ENCODE results near the gene TSPAN11. TPM values are rescaled to one million over a fixed set of nuclear protein-coding genes. Genes with fewer than 3 reads are reported as not detected.

Gene TSPAN11
- total and polyA plus RNA-seq, 2 experiments from 2014 or later, result 2.1 to 6.0 TPM

DNA sequence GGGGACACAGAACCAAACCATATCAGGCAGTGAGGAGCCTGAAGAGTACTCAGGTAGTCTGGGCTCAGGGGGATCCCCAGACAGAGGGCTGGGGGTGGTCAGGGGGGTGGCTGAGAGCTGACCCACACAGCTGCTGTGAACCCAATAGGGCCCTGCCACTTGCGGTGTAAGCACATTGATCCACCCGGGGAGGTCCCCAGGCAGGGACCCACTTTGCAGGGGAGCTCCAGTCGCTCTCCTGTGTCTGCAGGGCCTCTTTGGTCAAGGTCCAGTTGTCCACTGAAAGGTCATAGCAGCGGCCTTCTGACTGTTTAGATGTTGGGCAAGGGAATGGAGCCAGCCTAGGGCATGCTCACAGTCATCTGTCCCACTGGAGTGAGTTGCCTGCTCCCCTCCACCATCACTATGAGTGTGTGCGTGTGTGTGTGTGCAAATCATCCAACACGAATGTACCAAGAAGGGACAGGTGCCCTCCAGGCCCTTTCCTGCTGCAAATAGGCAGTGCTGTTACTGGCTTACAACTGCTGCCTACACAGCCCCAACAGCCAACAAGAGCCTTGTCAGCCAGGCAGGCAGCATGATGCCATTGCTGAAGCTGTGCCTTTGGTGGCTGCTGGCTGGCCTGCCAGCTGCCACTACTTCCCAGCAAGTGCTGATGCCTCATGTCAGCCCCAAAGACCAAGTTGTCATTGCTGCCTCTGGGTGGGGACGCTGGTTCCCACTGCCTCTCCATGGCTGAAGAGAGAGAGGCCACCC lies 71.3 kb downstream of the TSPAN11 start:
- H3K9me2 ChIP-seq (ENCODE audit: insufficient read depth), result no peaks in the 10 kb centered on the region
- TF ChIP-seq CREB1 (CRISPR knock-in tag; IDR thresholded peaks at IDR 0.05; ENCODE audit: low read depth) (no peak), ZNF114 (CRISPR knock-in tag; IDR thresholded peaks at IDR 0.05) (no peak)
- TF ChIP-seq, protein P1, sequence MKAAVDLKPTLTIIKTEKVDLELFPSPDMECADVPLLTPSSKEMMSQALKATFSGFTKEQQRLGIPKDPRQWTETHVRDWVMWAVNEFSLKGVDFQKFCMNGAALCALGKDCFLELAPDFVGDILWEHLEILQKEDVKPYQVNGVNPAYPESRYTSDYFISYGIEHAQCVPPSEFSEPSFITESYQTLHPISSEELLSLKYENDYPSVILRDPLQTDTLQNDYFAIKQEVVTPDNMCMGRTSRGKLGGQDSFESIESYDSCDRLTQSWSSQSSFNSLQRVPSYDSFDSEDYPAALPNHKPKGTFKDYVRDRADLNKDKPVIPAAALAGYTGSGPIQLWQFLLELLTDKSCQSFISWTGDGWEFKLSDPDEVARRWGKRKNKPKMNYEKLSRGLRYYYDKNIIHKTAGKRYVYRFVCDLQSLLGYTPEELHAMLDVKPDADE (IDR thresholded peaks at IDR 0.05), result no peak
- H3K4me3 Mint-ChIP-seq, result no peak overlapping the region
- DNase-seq (ENCODE audit: low spot score) (no peak), ATAC-seq (no peak)
- H3K27ac ChIP-seq (ENCODE audit: low read depth), result no peak overlapping the region
- H3K4me1 Mint-ChIP-seq, result peaks cover 14% of the 10 kb centered on the region; the same call in 2 of the 3 replicates
- H3K79me2 ChIP-seq (replicated peaks; ENCODE audit: insufficient read depth), result no peaks in the 10 kb centered on the region
- no peak overlapping the region for H2AFZ ChIP-seq
- H3F3A ChIP-seq (replicated peaks; ENCODE audit: low read depth), result no peaks in the 10 kb centered on the region
- no peaks in the 10 kb centered on the region for H3K9me3 Mint-ChIP-seq
- no peaks in the 10 kb centered on the region for H4K20me1 ChIP-seq (replicated peaks; ENCODE audit: insufficient read depth)
- peaks cover 14% of the 10 kb centered on the region for H3K27me3 Mint-ChIP-seq (ENCODE audit: insufficient read depth, low read depth, poor library complexity)
- H3K36me3 ChIP-seq (ENCODE audit: insufficient read depth), result no peaks in the 10 kb centered on the region
- no peak overlapping the region for H3K4me2 ChIP-seq
- H3K4me1 ChIP-seq (ENCODE audit: insufficient read depth), result no peaks in the 10 kb centered on the region
- H3K4me3 ChIP-seq, result no peak overlapping the region
- no peaks in the 10 kb centered on the region for H3K27me3 ChIP-seq (ENCODE audit: insufficient read depth)
- H3K27ac Mint-ChIP-seq, result no peak overlapping the region
- H3K36me3 Mint-ChIP-seq (ENCODE audit: low read depth), result no peaks in the 10 kb centered on the region

DNA sequence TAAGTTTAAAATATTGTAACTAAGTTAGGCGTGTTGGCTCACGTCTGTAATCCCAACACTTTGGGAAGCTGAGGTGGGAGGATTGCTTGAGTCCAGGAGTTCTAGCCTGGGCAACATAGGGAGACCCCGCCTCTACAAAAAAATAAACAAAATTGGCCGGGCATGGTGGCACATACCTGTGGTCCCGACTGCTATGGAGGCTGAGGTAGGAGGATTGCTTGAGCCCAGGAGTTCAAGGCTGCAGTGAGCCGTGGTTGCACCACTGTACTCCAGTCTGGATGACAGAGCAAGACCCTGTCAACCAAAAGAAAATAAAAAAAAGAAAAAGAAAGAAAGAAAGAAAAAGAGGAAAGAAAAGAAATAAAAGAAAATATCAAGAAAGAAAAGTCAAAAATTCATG lies 72.5 kb downstream of the TSPAN11 start:
- H3K27me3 Mint-ChIP-seq (ENCODE audit: insufficient read depth, low read depth, poor library complexity), result peaks cover 14% of the 10 kb centered on the region
- Histone ChIP-seq H3K27me3 (ENCODE audit: insufficient read depth) (no peaks in the 10 kb centered on the region), H3K4me2 (no peak overlapping the region), H3K4me1 (ENCODE audit: insufficient read depth) (no peaks in the 10 kb centered on the region), H3K9me2 (ENCODE audit: insufficient read depth) (no peaks in the 10 kb centered on the region), H3K79me2 (replicated peaks; ENCODE audit: insufficient read depth) (no peaks in the 10 kb centered on the region), H3K27ac (ENCODE audit: low read depth) (no peak overlapping the region), H3K4me3 (no peak overlapping the region), H3K36me3 (ENCODE audit: insufficient read depth) (no peaks in the 10 kb centered on the region), H3F3A (replicated peaks; ENCODE audit: low read depth) (no peaks in the 10 kb centered on the region), H2AFZ (no peak overlapping the region), H4K20me1 (replicated peaks; ENCODE audit: insufficient read depth) (no peaks in the 10 kb centered on the region)
- ATAC-seq, result no peak
- H3K36me3 Mint-ChIP-seq (ENCODE audit: low read depth), result no peaks in the 10 kb centered on the region
- no peaks in the 10 kb centered on the region for H3K9me3 Mint-ChIP-seq
- H3K27ac Mint-ChIP-seq, result no peak overlapping the region
- DNase-seq (ENCODE audit: low spot score), result no peak
- peaks cover 14% of the 10 kb centered on the region; the same call in 2 of the 3 replicates for H3K4me1 Mint-ChIP-seq
- no peak overlapping the region for H3K4me3 Mint-ChIP-seq
- TF ChIP-seq, protein P2, sequence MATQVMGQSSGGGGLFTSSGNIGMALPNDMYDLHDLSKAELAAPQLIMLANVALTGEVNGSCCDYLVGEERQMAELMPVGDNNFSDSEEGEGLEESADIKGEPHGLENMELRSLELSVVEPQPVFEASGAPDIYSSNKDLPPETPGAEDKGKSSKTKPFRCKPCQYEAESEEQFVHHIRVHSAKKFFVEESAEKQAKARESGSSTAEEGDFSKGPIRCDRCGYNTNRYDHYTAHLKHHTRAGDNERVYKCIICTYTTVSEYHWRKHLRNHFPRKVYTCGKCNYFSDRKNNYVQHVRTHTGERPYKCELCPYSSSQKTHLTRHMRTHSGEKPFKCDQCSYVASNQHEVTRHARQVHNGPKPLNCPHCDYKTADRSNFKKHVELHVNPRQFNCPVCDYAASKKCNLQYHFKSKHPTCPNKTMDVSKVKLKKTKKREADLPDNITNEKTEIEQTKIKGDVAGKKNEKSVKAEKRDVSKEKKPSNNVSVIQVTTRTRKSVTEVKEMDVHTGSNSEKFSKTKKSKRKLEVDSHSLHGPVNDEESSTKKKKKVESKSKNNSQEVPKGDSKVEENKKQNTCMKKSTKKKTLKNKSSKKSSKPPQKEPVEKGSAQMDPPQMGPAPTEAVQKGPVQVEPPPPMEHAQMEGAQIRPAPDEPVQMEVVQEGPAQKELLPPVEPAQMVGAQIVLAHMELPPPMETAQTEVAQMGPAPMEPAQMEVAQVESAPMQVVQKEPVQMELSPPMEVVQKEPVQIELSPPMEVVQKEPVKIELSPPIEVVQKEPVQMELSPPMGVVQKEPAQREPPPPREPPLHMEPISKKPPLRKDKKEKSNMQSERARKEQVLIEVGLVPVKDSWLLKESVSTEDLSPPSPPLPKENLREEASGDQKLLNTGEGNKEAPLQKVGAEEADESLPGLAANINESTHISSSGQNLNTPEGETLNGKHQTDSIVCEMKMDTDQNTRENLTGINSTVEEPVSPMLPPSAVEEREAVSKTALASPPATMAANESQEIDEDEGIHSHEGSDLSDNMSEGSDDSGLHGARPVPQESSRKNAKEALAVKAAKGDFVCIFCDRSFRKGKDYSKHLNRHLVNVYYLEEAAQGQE (IDR thresholded peaks at IDR 0.05; ENCODE audit: unreplicated experiment), result no peak
- TF ChIP-seq POLR2AphosphoS5 (IDR thresholded peaks at IDR 0.05; ENCODE audit: low read depth) (no peak), ZNF331 (CRISPR knock-in tag; IDR thresholded peaks at IDR 0.05; ENCODE audit: low read depth) (no peak), STAT1 (IDR thresholded peaks at IDR 0.05; ENCODE audit: unreplicated experiment) (no peak), NANOG (IDR thresholded peaks at IDR 0.05; ENCODE audit: borderline replicate concordance) (no peak), ZNF114 (CRISPR knock-in tag; IDR thresholded peaks at IDR 0.05) (no peak), EZH2 (IDR thresholded peaks at IDR 0.05; ENCODE audit: low read depth, unreplicated experiment) (no peak), JUNB (IDR thresholded peaks at IDR 0.05; ENCODE audit: unreplicated experiment) (no peak)
- TF ChIP-seq, protein P3, sequence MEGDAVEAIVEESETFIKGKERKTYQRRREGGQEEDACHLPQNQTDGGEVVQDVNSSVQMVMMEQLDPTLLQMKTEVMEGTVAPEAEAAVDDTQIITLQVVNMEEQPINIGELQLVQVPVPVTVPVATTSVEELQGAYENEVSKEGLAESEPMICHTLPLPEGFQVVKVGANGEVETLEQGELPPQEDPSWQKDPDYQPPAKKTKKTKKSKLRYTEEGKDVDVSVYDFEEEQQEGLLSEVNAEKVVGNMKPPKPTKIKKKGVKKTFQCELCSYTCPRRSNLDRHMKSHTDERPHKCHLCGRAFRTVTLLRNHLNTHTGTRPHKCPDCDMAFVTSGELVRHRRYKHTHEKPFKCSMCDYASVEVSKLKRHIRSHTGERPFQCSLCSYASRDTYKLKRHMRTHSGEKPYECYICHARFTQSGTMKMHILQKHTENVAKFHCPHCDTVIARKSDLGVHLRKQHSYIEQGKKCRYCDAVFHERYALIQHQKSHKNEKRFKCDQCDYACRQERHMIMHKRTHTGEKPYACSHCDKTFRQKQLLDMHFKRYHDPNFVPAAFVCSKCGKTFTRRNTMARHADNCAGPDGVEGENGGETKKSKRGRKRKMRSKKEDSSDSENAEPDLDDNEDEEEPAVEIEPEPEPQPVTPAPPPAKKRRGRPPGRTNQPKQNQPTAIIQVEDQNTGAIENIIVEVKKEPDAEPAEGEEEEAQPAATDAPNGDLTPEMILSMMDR (conservative IDR thresholded peaks at IDR 0.05; ENCODE audit: low read depth in 2 of 2), result no peak
- TF ChIP-seq, protein P1 (IDR thresholded peaks at IDR 0.05), result no peak

Measured in GM23338 (cell line).